Measurements from ENCODE around the gene SMG1. TPM values are rescaled to one million over a fixed set of nuclear protein-coding genes. Genes with fewer than 3 reads are reported as not detected.

SMG1 gene
- total and polyA plus RNA-seq, 2 of the 13 experiments (the other 11 are each of a cell fraction or from before 2014, with no cell fraction given), result 48.7 to 53.7 TPM

GRCh38 chr16:18925986-18926865 is at the start of gene SMG1 (continued):
- TF ChIP-seq, protein P1, sequence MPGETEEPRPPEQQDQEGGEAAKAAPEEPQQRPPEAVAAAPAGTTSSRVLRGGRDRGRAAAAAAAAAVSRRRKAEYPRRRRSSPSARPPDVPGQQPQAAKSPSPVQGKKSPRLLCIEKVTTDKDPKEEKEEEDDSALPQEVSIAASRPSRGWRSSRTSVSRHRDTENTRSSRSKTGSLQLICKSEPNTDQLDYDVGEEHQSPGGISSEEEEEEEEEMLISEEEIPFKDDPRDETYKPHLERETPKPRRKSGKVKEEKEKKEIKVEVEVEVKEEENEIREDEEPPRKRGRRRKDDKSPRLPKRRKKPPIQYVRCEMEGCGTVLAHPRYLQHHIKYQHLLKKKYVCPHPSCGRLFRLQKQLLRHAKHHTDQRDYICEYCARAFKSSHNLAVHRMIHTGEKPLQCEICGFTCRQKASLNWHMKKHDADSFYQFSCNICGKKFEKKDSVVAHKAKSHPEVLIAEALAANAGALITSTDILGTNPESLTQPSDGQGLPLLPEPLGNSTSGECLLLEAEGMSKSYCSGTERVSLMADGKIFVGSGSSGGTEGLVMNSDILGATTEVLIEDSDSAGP (CRISPR knock-in tag; IDR thresholded peaks at IDR 0.05; ENCODE audit: borderline replicate concordance), result peak; percentile 92
- TF ChIP-seq ONECUT2 (CRISPR knock-in tag; IDR thresholded peaks at IDR 0.05) (peak; percentile 13; the same call in 1 of the 2 replicates), RAD21 (CRISPR knock-in tag; IDR thresholded peaks at IDR 0.05) (peak; percentile 11), DR1 (CRISPR knock-in tag; IDR thresholded peaks at IDR 0.05) (peak; percentile 71), ZBTB34 (CRISPR knock-in tag; IDR thresholded peaks at IDR 0.05) (peak; percentile 94), ZNF230 (CRISPR knock-in tag; IDR thresholded peaks at IDR 0.05) (0 out of 2 replicates have a peak, but pooled peaks have one; percentile 93), HINFP (CRISPR knock-in tag; IDR thresholded peaks at IDR 0.05; ENCODE audit: low read depth) (peak; percentile 67; the same call in 1 of the 2 replicates), MAX (IDR thresholded peaks at IDR 0.05) (peak; percentile 97), TMF1 (CRISPR knock-in tag; IDR thresholded peaks at IDR 0.05; ENCODE audit: low read depth) (peak; percentile 97), ARNTL (CRISPR knock-in tag; IDR thresholded peaks at IDR 0.05) (peak; percentile 97), MIER3 (CRISPR knock-in tag; IDR thresholded peaks at IDR 0.05; ENCODE audit: borderline replicate concordance) (peak; percentile 69; the same call in 1 of the 2 replicates), ZNF235 (CRISPR knock-in tag; IDR thresholded peaks at IDR 0.05; ENCODE audit: borderline replicate concordance) (peak; percentile 98), ZFX (CRISPR knock-in tag; IDR thresholded peaks at IDR 0.05; ENCODE audit: low read depth) (peak; percentile 92), ZNF605 (CRISPR knock-in tag; IDR thresholded peaks at IDR 0.05) (peak; percentile 99), SP4 (CRISPR knock-in tag; IDR thresholded peaks at IDR 0.05) (peak; percentile 98)
- TF ChIP-seq, protein P2, sequence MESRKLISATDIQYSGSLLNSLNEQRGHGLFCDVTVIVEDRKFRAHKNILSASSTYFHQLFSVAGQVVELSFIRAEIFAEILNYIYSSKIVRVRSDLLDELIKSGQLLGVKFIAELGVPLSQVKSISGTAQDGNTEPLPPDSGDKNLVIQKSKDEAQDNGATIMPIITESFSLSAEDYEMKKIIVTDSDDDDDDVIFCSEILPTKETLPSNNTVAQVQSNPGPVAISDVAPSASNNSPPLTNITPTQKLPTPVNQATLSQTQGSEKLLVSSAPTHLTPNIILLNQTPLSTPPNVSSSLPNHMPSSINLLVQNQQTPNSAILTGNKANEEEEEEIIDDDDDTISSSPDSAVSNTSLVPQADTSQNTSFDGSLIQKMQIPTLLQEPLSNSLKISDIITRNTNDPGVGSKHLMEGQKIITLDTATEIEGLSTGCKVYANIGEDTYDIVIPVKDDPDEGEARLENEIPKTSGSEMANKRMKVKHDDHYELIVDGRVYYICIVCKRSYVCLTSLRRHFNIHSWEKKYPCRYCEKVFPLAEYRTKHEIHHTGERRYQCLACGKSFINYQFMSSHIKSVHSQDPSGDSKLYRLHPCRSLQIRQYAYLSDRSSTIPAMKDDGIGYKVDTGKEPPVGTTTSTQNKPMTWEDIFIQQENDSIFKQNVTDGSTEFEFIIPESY (CRISPR knock-in tag; IDR thresholded peaks at IDR 0.05), result peak; percentile 59; the same call in 1 of the 2 replicates
- TF ChIP-seq, protein P3, sequence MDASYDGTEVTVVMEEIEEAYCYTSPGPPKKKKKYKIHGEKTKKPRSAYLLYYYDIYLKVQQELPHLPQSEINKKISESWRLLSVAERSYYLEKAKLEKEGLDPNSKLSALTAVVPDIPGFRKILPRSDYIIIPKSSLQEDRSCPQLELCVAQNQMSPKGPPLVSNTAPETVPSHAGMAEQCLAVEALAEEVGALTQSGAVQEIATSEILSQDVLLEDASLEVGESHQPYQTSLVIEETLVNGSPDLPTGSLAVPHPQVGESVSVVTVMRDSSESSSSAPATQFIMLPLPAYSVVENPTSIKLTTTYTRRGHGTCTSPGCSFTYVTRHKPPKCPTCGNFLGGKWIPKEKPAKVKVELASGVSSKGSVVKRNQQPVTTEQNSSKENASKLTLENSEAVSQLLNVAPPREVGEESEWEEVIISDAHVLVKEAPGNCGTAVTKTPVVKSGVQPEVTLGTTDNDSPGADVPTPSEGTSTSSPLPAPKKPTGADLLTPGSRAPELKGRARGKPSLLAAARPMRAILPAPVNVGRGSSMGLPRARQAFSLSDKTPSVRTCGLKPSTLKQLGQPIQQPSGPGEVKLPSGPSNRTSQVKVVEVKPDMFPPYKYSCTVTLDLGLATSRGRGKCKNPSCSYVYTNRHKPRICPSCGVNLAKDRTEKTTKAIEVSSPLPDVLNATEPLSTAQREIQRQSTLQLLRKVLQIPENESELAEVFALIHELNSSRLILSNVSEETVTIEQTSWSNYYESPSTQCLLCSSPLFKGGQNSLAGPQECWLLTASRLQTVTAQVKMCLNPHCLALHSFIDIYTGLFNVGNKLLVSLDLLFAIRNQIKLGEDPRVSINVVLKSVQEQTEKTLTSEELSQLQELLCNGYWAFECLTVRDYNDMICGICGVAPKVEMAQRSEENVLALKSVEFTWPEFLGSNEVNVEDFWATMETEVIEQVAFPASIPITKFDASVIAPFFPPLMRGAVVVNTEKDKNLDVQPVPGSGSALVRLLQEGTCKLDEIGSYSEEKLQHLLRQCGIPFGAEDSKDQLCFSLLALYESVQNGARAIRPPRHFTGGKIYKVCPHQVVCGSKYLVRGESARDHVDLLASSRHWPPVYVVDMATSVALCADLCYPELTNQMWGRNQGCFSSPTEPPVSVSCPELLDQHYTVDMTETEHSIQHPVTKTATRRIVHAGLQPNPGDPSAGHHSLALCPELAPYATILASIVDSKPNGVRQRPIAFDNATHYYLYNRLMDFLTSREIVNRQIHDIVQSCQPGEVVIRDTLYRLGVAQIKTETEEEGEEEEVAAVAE (CRISPR knock-in tag; IDR thresholded peaks at IDR 0.05; ENCODE audit: borderline replicate concordance), result peak; percentile 78
